Ramos (cell line): ENCODE results near the gene ADCY10.

Experiments
- in situ Hi-C: fragments of 300-500 bp; cut with MboI; formaldehyde crosslinking; loops from one replicate; pipeline ENCODE4 v1.14.3; 2022; ENCODE audit warnings: low sequenced_read_pairs; ENCODE audit not compliant: unreplicated experiment

The ADCY10 gene

DNA sequence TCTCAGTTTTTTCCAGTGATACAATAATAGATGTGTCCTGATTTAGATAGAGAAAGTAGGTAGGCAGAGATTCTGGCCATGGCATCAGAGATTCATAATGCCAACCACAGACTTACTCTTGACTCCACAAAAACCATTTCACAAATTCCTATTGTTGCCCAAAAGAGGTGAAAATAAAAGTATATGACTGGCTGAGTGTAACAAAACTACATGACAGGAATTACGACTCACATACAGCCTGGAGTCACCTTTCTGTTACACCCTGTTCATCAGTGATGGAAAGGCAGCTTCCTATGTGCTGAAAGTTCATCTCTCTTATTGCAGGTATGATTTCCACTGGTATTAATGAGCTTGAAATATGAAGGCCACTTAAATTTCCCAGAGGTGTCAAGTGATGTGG, 119.9 kb downstream of the ADCY10 start:
- in situ Hi-C loops: no loop called here

DNA sequence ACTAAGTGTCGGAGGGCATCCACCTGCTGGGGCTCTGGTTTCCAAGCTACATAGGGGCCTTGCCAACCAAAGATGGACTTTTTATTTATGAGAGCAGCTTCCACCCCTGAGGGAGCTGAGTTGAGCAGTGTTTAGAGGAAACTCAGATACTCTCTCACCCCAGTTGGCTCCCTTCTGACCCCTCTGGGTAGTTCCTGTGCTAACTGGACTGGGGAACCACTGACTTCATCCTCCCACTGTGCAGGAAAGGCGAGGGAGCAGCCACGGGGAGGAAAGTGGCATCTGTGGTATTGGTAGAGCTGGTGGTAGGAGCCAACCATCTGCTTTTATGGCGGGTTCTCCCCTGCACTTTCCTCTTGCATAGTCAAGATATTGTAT, 121.8 kb downstream of the ADCY10 start:
- in situ Hi-C loops: no loop called here

DNA sequence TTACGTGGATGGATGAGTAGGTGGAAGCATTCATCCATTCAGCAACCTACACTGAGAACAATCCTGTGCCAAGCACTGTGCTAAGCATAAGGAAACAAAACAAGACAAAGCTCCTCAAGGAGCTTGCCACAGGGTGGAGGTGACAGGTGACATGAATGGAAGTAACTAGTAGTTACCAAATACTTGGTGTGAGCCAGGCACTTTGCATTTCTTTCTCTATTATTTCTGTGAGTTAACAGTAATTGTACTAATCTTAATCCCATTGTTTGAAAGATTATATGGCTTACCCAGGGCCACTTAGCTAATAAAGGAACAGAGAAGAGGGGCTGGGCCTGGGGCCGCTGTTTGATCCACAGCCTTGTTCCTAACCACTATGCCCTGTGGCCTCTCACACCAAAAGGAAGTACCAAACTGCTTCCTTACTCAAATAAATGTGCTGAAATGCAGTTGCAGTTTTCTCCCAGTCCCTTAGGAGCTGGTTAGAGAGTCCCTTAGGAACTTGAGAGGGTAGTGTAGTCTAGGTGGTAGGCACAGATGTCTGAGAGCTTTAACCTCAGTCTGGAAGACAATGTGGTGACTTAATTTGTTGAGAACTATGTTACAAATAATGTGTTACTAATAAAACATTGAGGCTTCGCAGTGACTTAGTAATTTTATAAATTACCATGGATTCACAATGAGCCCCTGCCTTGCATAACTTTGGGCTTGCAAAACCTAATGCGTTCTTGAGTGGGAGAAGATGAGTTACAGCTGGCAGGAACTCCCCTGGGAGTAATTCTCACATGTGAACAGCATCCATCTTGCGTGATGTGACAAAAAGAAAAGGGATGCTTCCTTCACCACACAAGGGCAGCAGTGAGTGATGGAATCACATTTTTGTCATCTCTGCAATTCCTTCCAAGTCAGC, 122.4 kb downstream of the ADCY10 start:
- in situ Hi-C loops: no loop called here

DNA sequence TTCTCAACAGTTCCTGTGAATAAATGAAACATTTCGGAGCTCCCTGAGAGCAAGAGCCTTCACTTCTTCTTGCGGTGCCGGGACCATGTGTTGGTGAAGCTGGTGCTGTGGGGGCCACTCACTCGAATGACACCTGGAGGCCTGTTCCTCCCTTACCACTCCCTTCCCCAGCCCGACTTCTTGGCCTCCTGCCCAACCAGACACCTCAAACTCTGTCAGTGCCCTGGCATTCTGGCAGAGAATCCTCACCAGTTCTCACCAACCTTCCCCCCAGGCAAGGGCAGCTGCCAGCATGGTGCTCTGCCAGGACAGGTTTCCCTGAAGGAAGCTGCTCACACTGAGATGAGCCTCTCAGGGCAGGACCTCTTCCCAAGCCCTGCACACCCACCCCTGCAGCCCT, 123.8 kb downstream of the ADCY10 start:
- in situ Hi-C loops: no loop called here

DNA sequence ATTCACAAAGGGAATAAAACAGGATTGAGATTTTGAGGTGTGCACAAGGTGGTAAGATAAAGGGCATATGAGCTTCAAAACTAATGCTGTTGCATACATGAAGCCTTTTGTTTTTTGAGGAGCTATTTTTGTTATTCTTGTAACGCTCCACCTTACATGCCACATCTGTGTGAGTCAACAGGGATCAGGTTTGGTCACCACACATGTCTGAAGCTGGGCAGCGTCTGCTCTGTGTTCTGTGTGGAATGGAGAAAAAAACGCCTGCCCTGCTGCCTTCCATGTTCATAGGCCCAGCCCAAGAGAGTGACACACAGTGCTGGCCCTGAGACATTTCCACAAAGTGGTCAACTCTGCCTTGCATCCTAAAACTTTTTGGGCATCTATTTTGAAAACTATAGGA, 124.4 kb downstream of the ADCY10 start:
- in situ Hi-C loops: no loop called here

DNA sequence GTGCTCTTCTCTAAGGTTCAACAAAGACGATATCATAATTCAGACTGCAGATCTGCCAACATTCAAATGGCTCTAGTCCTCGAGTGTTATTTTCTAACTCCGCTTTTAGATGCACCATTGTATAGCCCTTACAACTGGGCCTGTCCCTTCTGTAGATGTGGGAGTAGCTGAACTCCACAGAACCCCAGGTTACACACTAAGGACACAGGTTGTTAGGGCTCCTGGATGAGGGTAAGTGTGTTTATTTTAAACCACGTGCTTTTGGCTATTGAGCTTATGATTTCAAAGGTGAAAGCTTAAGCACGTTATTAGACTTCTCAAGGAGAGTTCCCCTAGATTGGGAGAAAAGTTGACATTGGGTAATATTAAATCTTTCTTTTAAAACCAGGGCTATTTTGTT, 127.4 kb downstream of the ADCY10 start:
- in situ Hi-C loops: no loop called here

DNA sequence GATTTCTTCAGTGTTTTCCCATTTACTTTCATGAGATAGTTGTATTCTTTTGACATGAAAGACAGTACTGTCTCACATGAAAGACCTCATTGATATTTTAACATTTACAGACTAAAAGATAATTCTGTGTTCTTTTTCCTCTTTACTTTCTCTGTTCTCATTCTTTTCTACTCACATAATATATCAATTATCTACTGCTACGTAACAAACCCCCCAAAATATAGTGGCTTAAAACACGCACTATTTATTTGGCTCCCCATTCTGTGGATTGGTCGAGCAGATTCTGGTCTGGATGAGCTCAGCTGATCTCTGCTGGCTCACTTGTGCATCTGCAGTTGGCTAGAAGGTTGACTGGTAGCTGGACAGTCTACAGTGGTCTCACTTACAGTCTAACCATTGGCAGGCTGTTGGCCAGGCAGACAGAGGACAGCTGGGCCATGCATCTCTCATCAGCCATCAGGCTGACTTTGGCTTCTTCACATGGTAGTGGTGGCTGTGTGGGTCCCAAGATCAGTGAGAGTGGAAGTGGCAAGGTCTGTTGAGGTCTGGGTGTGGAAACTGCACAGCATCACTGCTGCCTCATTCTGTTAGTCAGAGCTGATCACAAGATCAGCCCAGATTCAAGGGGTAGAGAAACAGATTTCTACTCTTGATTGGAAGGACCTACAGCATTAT, 128.9 kb downstream of the ADCY10 start:
- in situ Hi-C loops: no loop called here

DNA sequence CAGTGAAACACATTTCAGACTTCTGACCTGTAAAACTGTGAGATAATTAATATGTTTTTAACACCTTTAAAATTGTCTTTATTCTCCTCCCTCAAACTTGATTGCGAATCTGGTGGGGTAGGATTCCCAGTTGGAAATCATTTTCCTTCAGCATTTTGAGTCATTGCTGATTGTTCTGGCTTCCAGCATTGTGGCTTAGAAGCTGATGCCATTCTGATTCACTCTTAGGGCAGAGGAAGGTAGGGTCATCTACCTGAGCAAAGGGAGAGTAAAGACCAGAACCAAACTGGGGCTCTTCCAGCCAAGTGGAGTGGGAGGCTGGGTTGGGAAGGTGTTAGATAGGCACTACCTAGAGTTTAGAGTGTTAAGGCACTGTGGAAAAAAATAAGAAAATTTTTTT, 131.0 kb downstream of the ADCY10 start:
- in situ Hi-C loops: no loop called here

DNA sequence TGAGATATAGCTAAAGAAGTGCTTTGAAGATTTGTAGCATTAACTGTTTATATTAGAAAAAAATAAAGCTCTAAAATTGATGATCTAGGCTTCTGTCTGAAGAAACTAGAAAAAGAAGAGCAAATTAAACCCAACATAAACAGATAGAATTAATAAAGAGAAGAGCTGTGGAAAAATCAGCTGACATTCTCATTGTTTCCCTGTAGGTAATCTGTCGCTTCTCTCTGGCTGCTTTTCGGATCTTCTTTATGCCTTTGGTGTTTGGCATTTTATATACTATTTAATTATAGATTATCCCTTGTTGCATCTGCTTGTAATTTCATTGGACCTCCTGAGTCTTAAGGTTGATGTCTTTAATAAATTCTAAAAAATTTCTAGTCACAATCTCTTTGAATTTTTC, 132.4 kb downstream of the ADCY10 start:
- in situ Hi-C loops: no loop called here

DNA sequence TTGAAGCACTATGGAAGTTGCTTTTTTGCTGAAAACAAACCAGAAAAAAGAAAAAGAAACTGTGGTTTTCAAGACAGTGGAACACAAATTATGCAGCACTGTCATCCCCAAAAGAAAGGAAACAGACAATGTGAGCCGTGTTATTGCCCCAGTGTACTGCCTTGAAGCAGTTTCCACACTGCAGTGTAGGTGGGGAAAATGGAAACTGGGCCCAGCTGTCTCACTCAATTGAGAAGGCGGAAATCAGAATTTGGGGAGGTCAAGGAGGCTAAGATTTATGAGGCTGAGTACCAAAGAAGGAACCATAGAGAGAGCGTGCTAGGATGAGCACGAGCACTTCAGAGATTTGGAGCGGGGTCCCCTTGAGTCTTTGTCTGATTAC, 136.7 kb downstream of the ADCY10 start:
- in situ Hi-C loops: no loop called here

DNA sequence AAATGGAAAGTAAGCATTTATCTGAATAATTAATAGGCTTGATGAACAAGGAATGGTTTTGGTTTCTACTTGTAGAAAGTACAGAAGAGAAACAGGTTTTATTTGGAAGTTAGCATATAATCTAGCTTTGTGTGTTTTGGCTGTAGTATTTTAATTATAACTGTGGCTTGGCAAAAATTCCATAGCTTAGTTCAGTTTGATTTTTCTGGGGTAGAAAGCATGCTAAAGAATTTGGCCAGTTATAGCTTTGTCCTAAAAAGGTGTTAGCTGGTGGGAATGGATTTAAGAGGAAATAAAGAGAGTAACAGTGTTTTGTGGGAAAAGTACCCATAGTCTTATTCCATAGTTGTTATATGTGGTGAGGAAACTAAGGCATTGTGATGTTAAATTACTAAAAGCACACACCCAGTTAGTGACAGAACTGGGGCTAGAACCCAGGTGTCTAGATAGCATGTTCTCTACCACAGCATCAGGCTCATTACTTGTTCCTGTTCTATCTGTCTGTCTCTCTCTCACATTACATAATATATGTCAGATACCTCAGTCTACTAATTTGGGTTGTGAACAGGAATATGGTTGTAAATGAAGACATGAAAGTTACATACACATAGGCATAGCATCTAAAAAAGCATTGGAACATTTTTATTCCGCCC, 137.2 kb downstream of the ADCY10 start:
- in situ Hi-C loops: no loop called here

DNA sequence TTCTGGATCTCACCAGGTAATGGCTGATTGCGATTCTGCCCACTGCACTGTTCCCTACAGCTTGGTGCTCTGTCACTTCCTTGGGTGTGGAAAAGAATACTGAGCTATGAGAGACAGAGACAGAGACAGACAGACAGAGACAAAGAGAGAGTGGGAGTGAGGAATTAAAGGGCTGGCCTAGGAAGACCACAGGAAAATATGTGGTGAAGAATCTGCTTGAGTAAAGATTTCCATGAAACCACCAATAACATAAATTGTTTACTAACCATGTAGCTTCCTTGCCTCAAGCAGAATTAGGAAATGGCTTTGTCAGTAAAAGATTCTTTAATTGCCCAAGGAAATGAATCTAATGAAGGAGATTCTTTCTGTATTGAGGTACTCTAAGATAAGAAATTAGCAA, 137.8 kb downstream of the ADCY10 start:
- in situ Hi-C loops: no loop called here

DNA sequence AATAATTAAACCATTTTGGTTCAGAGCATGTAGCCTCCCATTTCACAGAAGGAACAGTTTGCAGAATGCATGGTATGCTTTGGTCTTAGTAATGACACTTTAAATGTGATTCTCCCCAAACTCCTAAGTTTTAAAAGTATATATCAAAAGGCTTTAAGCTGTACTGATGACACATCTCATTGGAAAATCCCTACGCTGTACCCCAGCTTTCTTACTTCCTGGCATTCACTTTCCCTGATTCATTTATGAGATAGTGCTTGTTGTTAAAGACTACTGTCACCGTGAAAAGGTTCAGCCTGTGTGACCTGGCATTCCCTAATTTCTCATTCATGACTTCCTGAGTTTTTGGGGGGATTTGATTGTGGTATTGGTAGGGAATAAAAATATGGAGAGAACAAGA, 138.8 kb downstream of the ADCY10 start:
- in situ Hi-C loops: no loop called here

DNA sequence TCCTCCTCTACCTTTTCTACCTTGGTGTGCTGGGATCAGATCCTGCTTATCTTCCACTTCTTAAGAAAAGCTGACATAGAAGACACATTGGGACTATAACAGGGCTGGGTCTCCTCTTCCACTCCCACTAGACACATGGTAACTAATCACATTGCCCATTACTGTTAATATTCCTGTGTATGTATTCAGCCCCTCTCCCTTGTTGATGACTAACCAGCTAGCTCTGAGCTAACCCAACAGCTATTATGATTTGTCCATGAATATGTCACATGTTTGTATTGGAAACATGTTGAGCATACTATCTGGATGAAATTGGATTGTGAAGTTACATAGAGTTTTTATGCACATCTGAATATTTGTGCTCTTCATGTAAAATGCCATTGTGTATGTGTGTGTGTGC, 139.2 kb downstream of the ADCY10 start:
- in situ Hi-C loops: no loop called here

DNA sequence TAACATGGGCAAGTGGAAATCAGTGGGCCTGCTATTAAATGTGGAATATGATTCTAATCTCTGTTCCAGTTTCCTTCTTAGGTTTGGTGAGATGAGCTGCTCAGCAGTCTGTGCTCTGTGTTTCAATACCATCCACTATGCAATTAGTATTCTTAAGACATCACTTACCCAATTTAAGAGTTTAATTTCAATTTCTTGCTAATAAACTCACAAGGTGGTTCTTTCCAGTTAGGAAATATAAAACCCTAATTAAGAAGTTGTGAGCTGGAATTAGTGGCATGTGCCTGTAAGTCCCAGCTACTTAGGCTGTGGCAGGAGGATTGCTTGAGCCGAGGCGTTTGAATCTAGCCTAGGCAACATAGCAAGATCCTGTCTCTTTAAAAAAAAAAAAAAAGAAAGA, 140.4 kb downstream of the ADCY10 start:
- in situ Hi-C loops: no loop called here

DNA sequence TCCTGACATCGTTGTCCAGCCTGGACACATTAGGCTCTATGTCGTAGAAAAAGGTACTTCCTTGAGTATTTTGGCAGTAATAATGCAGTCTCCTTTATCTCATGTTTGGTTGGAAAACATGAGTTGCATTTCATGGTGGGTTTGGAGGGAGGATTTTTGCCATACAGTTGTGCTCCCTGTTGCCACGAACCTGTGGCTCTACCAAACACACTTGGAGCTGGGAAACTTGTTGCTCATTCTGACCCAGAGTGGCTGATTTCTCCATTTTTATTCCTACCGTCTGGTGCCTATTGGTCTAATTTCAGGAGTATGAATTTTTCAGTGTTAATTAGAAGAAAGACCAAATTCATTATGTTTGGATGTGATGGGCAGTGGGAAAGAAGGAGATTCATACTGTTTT, 141.5 kb downstream of the ADCY10 start:
- in situ Hi-C loops: no loop called here

DNA sequence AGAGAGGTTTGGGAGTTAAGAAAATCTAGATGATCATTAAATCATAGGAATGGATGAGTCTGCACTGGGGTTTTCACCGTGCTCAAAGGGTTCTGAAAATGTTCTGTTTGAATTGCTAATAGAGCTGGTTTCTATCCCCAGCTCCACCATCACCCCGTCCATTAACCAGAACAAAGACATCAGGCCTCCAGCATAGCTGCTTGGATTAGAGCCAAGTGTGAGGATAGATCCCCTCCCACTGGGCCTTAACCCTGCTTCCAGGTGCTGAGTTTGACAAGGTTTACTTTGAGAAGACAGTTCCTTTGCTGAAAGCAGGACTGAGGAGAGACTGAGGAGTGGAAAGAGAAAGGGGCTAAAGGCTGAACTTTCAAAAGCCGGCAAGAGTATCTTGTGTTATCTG, 143.8 kb downstream of the ADCY10 start:
- in situ Hi-C loops: no loop called here

DNA sequence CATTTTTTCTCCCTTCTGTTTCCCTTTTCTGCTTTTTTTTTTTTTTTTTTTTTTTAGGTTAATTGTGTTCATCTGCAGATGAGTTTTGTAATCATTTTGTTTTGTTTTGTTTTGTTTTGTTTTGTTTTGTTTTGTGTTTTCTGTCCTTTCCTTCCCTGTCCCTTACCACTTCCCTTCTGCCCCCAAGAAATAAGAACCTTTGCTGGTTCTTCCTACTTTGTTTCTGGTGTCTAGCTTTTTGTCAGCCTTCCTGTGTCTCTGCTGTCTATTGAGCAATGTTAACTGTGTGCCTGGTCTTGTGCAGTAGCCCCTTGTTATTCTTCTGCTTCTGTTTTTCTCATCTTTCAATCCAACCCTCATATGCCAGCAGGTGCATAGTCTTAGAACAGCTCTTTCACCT, 146.2 kb downstream of the ADCY10 start:
- in situ Hi-C loops: no loop called here

DNA sequence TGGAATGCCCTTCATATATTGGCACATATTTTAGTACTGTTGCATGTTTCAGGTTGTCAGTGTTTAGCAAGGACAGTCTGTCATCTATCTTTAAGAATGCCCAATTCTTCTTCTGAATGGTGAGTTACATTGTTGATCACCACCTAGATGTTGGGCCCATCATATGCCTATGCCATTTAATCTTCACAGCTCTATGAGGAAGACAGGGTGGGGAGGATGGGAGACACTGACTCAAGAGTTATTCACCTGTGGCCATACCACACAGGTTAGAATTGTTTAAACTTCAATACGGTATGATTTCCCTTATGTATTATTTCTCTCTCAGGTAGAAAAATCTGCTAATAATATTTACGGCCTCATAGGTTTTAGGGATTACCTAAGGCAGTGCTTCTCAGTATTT, 147.4 kb downstream of the ADCY10 start:
- in situ Hi-C loops: no loop called here

DNA sequence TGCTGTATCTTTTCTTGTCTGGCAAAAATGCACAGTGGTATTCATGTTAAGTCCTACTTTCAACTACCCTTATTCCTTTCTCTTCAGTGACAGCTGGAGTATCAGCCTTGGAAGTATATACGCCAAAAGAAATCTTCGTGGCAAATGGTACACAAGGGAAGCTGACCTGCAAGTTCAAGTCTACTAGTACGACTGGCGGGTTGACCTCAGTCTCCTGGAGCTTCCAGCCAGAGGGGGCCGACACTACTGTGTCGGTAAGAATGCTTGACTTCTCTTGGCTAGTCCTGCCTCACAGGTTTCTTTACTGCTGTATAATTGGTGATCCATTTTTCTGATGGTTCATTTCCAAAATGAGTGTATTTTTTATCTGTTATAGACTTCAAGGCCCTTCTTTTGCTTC, 148.4 kb downstream of the ADCY10 start:
- in situ Hi-C loops: no loop called here
